ENCODE measurements around the gene FOXC1. TPM values are rescaled to one million over a fixed set of nuclear protein-coding genes. Genes with fewer than 3 reads are reported as not detected.

FOXC1 gene
- total RNA-seq, 1 donor from 2014 or later = 9.8 TPM

DNA sequence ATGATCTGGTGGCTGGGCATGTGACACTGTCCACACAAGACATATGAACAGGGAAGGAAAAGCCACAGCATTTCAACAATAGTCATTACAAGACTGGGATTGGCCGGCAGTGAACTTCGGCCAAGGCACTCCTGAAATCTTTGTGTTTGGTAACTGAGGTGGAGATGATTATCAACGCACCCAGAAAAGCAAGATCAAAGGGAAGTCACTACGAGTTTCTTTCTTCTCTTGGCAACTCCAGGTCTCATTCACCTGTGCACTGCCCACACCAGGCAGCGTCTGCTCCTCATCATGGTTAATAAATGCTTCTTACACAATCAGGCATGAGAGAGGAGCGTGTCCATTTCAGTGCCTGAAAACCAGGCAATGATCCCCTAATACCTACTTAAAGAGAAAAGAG lies 20.5 kb upstream of the FOXC1 start:
- TF ChIP-seq POLR2A (IDR thresholded peaks at IDR 0.05) (no peak), POLR2AphosphoS5 (IDR thresholded peaks at IDR 0.05; ENCODE audit: insufficient read depth in 1 of 2, low read depth in 1 of 2) (no peak)
- TF ChIP-seq, protein P1, sequence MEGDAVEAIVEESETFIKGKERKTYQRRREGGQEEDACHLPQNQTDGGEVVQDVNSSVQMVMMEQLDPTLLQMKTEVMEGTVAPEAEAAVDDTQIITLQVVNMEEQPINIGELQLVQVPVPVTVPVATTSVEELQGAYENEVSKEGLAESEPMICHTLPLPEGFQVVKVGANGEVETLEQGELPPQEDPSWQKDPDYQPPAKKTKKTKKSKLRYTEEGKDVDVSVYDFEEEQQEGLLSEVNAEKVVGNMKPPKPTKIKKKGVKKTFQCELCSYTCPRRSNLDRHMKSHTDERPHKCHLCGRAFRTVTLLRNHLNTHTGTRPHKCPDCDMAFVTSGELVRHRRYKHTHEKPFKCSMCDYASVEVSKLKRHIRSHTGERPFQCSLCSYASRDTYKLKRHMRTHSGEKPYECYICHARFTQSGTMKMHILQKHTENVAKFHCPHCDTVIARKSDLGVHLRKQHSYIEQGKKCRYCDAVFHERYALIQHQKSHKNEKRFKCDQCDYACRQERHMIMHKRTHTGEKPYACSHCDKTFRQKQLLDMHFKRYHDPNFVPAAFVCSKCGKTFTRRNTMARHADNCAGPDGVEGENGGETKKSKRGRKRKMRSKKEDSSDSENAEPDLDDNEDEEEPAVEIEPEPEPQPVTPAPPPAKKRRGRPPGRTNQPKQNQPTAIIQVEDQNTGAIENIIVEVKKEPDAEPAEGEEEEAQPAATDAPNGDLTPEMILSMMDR (IDR thresholded peaks at IDR 0.05) = no peak
- Histone ChIP-seq H3K27ac (no peak overlapping the region), H3K4me3 (no peak overlapping the region), H3K9me3 (no peaks in the 10 kb centered on the region), H3K27me3 (no peaks in the 10 kb centered on the region), H3K4me1 (no peaks in the 10 kb centered on the region), H3K36me3 (no peaks in the 10 kb centered on the region)
- peak in 1 of 2 donors; percentile 56 for DNase-seq (ENCODE audit: extremely low spot score in 2 of 2)
- intact Hi-C loops (cut with DNase I) = no loop called here

DNA sequence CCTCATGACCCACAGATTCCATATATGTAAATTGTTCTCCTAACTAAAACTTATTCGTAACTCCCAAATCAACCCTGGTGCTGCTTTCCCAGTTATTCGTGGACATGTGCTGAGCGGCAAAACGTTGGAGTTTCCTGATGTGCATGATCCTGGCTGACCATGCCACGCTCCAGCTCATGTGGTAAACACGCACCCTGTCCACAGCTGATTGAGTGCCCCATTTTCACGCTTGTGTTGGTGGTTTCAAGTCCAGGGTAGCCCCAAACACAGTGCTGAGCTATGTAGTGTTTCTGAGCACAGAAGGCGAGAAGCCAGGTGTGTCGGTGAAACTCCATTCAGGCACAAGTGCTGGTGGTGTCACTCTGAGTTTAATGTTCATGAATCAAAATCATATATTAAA lies 19.1 kb upstream of the FOXC1 start:
- TF ChIP-seq POLR2AphosphoS5 (IDR thresholded peaks at IDR 0.05; ENCODE audit: insufficient read depth in 1 of 2, low read depth in 1 of 2) (no peak), POLR2A (IDR thresholded peaks at IDR 0.05) (no peak)
- TF ChIP-seq, protein P1 (IDR thresholded peaks at IDR 0.05) = no peak
- Histone ChIP-seq H3K27me3 (no peaks in the 10 kb centered on the region), H3K36me3 (no peaks in the 10 kb centered on the region), H3K27ac (no peak overlapping the region), H3K4me1 (no peaks in the 10 kb centered on the region), H3K9me3 (no peaks in the 10 kb centered on the region), H3K4me3 (no peak overlapping the region)
- DNase-seq (ENCODE audit: extremely low spot score in 2 of 2) = peak in 1 of 2 donors; percentile 71
- intact Hi-C loops (cut with DNase I) = no loop called here

DNA sequence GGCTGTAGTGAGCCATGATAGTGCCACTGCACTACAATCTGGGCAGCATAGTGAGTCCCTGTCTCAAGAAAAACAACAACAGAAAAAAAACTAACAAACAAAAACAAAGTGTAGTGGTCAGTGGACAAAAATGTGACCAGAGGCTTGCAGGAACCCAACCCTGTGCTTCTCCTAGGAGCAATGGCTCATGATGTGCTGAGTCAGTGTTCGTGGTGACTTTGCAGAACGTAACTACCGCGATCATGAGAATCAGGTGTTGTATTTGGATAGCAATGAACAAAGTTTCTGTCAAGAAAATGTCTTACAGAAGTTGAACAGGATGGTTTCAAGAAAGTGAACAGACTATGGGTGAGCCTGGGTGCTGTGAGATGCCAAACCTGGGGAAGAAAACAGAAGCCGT lies 18.5 kb upstream of the FOXC1 start:
- DNase-seq (ENCODE audit: extremely low spot score in 2 of 2) = no peak
- no peaks in the 10 kb centered on the region for H3K36me3 ChIP-seq
- H3K9me3 ChIP-seq = no peaks in the 10 kb centered on the region
- H3K27ac ChIP-seq = no peak overlapping the region
- intact Hi-C loops (cut with DNase I) = no loop called here
- TF ChIP-seq POLR2A (IDR thresholded peaks at IDR 0.05) = no peak
- no peak for TF ChIP-seq POLR2AphosphoS5 (IDR thresholded peaks at IDR 0.05; ENCODE audit: insufficient read depth in 1 of 2, low read depth in 1 of 2)
- TF ChIP-seq, protein P1 (IDR thresholded peaks at IDR 0.05) = no peak
- H3K4me1 ChIP-seq = no peaks in the 10 kb centered on the region
- no peak overlapping the region for H3K4me3 ChIP-seq
- no peaks in the 10 kb centered on the region for H3K27me3 ChIP-seq

DNA sequence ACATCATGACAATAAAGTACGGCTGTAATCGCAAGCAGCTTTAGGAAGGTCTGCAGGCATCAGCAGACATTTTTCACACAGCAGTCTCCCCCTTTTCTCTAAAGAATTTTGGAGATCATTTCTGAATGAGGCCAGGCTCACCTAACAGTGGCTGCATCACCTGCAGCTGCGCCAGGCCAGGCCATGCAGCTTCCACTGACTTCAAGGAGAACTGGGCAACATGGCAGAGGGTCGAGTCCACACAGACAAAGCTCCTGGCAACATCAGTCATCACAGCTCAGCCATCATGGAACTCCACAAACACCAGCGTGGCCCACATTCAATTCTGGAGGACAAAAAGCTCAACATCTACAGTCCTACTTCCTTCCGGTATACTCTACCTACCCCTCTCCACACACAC lies 17.8 kb upstream of the FOXC1 start:
- intact Hi-C loops (cut with DNase I) = no loop called here
- H3K4me1 ChIP-seq = no peaks in the 10 kb centered on the region
- H3K4me3 ChIP-seq = no peak overlapping the region
- no peak overlapping the region for H3K27ac ChIP-seq
- TF ChIP-seq POLR2AphosphoS5 (IDR thresholded peaks at IDR 0.05; ENCODE audit: insufficient read depth in 1 of 2, low read depth in 1 of 2) (no peak), POLR2A (IDR thresholded peaks at IDR 0.05) (no peak)
- TF ChIP-seq, protein P1 (IDR thresholded peaks at IDR 0.05) = no peak
- H3K36me3 ChIP-seq = no peaks in the 10 kb centered on the region
- no peaks in the 10 kb centered on the region for H3K9me3 ChIP-seq
- peak in 1 of 2 donors; percentile 52 for DNase-seq (ENCODE audit: extremely low spot score in 2 of 2)
- no peaks in the 10 kb centered on the region for H3K27me3 ChIP-seq

DNA sequence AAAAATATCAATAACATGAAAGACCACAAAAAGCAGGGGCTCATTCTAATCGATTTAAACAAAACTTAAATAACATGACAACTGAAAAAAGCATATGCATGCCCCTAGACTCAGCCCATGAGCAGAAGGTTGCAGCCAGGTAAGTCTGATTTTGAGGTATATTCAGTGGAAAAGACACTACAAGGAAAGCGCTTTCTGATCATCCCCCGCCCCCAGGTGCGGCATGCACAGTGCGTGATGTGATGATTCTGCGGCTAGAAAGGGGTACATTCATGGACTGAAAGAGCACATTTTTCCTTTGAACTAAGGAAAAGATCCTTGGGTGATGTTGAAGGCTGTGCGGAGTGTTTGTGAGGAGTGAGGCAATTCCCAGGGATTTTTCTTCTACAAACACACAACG lies 16.9 kb upstream of the FOXC1 start:
- intact Hi-C loops (cut with DNase I) = no loop called here
- Histone ChIP-seq H3K36me3 (no peaks in the 10 kb centered on the region), H3K4me3 (no peak overlapping the region), H3K27me3 (no peaks in the 10 kb centered on the region), H3K4me1 (no peaks in the 10 kb centered on the region), H3K27ac (no peak overlapping the region), H3K9me3 (no peaks in the 10 kb centered on the region)
- TF ChIP-seq, protein P1 (IDR thresholded peaks at IDR 0.05) = no peak
- TF ChIP-seq POLR2AphosphoS5 (IDR thresholded peaks at IDR 0.05; ENCODE audit: insufficient read depth in 1 of 2, low read depth in 1 of 2) (no peak), POLR2A (IDR thresholded peaks at IDR 0.05) (no peak)
- DNase-seq (ENCODE audit: extremely low spot score in 2 of 2) = no peak

Data from vagina (tissue), 2 donors.